Vagina (tissue), 2 donors: ENCODE results near the gene ZBTB45.
A peak's percentile ranks its signal among the peaks of the same experiment; 100 is the strongest.

Experiments used
- CTCF ChIP-seq, 3 experiments: fragments of 450-650 bp in 2 of 3; fragments of 200-600 bp in 1 of 3; sonication (generic) in 1 of 3; IDR thresholded peaks; one replicate each; pipeline ENCODE4 v1.5.1; 2017 to 2019; ENCODE audit warnings: antibody characterized with exemption in 3 of 3, mild to moderate bottlenecking in 2 of 3, moderate library complexity in 2 of 3
- POLR2A ChIP-seq, 2 donors: fragments of 450-650 bp; IDR thresholded peaks; one replicate each; pipeline ENCODE4 v1.6.1; 2017; ENCODE audit warnings: antibody characterized with exemption in 2 of 2, mild to moderate bottlenecking in 2 of 2, moderate library complexity in 2 of 2

- TF ChIP-seq CTCF (IDR thresholded peaks at IDR 0.05) (peak in 2 of 3 experiments; percentile 16 to 43), POLR2A (IDR thresholded peaks at IDR 0.05) (no peak)
Observed at GRCh38 chr19:58518256-58519086, 1.1 kb downstream of the ZBTB45 start.
